ENCODE data around the gene PLXNA1.

PLXNA1 gene

DNA sequence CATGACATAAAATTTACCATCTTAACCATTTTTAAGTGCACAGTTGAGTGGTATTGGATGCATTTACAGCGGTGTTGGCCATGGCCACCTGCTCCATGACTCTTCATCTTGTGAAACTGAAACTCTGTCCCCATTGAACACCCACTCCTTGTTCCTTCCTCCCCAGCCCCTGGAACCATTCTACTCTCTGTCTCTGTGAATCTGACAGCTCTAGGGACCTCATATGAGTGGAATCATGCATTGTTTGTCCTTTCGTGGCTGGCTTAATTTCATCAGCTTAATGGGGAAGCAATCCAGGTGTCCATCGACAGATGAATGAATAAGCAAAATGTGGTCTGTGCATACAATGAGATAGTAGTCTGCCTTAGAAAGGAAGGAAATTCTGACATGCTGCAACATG lies 42.5 kb downstream of the PLXNA1 start:
- no peak for DNase-seq

GRCh38 chr3:127026036-127026435 lies 43.1 kb downstream of the PLXNA1 start:
- no peak for DNase-seq

DNA sequence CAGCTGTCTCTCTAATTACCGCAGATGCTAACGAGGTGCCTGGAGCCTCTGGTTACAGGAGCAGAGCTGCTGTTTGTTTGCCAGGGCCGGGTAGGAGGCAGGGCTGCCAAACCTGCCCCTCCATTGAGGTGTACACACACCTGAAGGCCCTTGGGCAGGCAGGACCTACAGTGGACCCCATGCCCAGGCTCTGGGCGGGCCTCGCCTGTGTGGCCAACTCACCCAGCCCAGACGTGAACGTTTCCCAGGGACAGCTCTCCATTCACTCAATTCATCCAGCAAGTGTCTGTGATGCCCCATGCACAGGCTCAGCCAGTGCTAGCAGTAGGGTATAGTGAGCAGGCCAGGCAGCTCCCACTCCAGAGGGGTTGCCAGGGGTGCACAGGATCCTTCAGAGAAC lies 43.7 kb downstream of the PLXNA1 start:
- DNase-seq, result no peak

DNA sequence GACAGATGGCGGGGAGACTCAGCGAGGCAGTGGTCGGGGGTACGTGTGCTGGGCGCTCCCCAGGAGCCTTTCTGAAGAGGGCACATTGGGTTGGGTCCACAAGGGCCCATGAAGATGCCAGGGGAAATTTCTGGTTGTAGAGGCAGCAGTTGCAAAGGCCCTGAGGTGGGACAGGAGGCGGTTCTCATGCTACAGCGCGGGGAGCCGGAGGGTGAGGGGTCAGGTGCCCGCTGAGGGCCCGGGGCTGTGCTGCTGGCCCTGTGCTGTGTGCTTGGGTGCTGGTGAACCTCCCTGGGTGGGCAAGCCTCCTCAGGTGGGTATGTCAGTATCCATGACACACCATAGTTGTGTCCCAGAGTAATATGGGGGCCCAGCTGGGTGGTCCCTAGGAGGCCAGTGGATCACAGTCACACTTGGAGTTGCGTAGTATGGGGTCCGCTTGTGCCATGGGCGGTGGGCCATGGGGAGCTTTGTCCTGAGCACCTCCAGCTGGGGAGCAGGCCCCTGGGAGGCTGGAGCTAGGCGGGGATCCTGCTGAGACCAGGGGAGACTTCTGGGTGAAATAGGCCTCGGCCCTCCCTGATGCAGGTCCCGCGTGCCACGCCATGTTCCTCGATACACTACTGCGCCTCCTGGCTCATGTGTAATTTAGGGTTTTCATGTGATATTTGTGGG lies 44.3 kb downstream of the PLXNA1 start:
- no peak for DNase-seq

- no peak for DNase-seq
Measured at GRCh38 chr3:127027811-127028548, 45.1 kb downstream of the PLXNA1 start.

- DNase-seq, result no peak
Measured at GRCh38 chr3:127028781-127029657, 46.1 kb downstream of the PLXNA1 start.

GRCh38 chr3:127029658-127030507 lies 47.0 kb downstream of the PLXNA1 start:
- DNase-seq, result no peak

GRCh38 chr3:127030508-127031412 lies 47.8 kb downstream of the PLXNA1 start:
- no peak for DNase-seq

DNA sequence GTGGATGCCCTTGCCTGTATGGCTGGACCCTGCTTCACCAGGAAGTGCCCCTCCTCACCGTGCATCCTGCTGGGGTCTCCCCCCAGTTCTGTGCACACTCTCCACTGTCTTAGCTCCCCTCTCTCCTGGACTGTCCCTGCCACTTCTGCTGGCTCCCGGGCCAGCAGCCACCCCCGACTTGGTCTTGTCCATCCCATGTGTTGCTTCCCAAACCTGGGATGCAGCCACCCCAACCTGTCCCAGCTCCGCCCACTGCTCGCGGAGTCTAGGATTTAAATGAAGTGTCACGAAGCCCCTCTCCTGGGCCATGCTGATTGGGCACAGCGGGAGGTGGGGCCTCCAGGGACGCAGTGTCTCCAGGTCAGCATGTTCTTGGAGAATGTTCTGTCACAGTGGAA lies 48.5 kb downstream of the PLXNA1 start:
- DNase-seq, result no peak

DNA sequence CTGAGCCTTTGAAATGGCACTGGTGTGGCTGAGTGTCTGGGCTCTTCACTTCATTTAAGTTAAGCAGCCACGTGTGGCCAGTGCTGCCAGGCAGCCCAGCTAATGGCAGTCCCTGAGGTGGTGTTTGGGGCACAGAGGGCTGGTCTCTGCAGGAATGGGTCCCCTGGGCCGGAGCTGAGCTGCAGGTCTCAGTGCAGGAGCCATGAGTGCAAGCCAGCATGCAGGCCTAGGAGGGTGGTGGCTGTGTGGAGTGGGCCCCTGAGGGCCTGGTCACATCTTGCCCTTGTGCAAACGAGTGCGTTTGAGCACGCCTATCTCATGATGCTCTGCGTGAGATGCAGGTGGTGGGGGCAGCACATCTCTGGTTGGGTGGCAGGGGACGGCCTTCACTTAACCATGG lies 48.9 kb downstream of the PLXNA1 start:
- no peak for DNase-seq

DNA sequence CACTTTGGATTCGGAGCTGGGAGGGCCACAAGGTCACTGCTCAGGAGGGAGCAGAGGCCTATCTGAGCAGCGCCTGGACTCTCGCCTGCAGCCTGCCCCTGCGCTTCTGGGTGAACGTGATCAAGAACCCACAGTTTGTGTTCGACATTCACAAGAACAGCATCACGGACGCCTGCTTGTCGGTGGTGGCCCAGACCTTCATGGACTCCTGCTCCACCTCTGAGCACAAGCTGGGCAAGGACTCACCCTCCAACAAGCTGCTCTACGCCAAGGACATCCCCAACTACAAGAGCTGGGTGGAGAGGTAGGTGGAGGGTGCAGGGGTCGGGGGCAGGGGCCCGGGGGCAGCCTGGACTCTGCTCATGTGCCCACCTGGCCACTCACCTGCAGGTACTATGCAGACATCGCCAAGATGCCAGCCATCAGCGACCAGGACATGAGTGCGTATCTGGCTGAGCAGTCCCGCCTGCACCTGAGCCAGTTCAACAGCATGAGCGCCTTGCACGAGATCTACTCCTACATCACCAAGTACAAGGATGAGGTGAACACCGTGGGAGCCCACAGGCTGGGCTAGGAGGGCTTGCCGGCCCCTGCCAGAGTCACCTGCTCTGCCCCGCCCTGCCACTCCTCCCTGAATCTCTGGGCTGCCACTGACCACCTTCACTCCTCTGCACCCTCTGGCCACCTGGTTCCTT lies 49.5 kb downstream of the PLXNA1 start:
- no peak for DNase-seq
